Neural cell (in vitro differentiated cells): Measurements from ENCODE around the gene PRKX.

Experiments
- EP300 ChIP-seq: fragments of 450-650 bp; conservative IDR thresholded peaks from 2 replicates; pipeline ENCODE4 v1.6.1; 2014; ENCODE audit warnings: antibody characterized with exemption, mild to moderate bottlenecking, moderate library complexity; ENCODE audit not compliant: poor library complexity, severe bottlenecking
- EZH2 ChIP-seq: fragments of 200-600, 300-800 bp; shearing (Covaris generic), sonication (generic); IDR thresholded peaks from 2 replicates; pipeline ENCODE4 v1.6.1; 2014; ENCODE audit warnings: antibody characterized with exemption, low read length, borderline replicate concordance, mild to moderate bottlenecking; ENCODE audit not compliant: insufficient read depth, poor library complexity, severe bottlenecking
- MXI1 ChIP-seq: fragments of 450-650 bp; conservative IDR thresholded peaks from 2 replicates; pipeline ENCODE4 v1.6.1; 2014; ENCODE audit warnings: antibody characterized with exemption, mild to moderate bottlenecking; ENCODE audit not compliant: poor library complexity, severe bottlenecking
- POLR2AphosphoS5 ChIP-seq: IDR thresholded peaks from 2 replicates; pipeline ENCODE4 v1.6.1; 2012
- RAD21 ChIP-seq: fragments of 450-650 bp; conservative IDR thresholded peaks from 2 replicates; pipeline ENCODE4 v1.6.1; 2014; ENCODE audit warnings: antibody characterized with exemption, mild to moderate bottlenecking, moderate library complexity
- SMC3 ChIP-seq: fragments of 450-650 bp; conservative IDR thresholded peaks from 2 replicates; pipeline ENCODE4 v1.6.1; 2014; ENCODE audit warnings: antibody characterized with exemption, mild to moderate bottlenecking, moderate library complexity; ENCODE audit not compliant: poor library complexity
- TAF1 ChIP-seq: IDR thresholded peaks from 2 replicates; pipeline ENCODE4 v1.6.1; 2012; ENCODE audit warnings: low read depth
- TF ChIP-seq, protein P1 (sequence below): fragments of 450-650 bp; IDR thresholded peaks from 2 replicates; pipeline ENCODE4 v1.5.1; 2014; ENCODE audit warnings: antibody characterized with exemption, mild to moderate bottlenecking, moderate library complexity; ENCODE audit not compliant: poor library complexity, severe bottlenecking
- TF ChIP-seq, protein P2 (sequence below): IDR thresholded peaks from 2 replicates; pipeline ENCODE4 v1.6.1; 2012; ENCODE audit warnings: borderline replicate concordance

DNA sequence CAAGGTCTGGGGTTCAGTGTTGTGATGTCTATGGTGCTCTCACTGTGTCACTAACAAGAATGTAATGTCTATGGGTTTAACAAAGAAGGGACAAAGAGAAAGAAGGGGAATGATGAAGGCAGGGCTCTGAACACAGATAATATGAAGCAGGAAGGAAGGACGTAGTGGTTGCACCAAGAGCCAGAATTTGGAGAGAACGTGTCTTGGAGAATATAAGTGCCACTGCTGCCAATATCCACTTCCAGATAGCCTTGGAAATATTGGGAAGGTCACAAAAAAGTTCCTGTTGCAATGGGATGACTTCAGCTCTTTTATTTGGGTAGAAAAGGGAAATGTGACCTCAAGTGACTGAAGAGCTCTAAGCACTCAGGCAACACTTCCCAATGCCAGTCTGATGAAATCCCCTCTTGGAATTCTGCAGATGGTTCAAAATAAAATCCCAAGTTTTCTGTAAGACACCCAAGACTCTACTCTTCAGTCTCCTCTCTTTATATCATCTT lies 131.8 kb downstream of the PRKX start:
- TF ChIP-seq, protein P1, sequence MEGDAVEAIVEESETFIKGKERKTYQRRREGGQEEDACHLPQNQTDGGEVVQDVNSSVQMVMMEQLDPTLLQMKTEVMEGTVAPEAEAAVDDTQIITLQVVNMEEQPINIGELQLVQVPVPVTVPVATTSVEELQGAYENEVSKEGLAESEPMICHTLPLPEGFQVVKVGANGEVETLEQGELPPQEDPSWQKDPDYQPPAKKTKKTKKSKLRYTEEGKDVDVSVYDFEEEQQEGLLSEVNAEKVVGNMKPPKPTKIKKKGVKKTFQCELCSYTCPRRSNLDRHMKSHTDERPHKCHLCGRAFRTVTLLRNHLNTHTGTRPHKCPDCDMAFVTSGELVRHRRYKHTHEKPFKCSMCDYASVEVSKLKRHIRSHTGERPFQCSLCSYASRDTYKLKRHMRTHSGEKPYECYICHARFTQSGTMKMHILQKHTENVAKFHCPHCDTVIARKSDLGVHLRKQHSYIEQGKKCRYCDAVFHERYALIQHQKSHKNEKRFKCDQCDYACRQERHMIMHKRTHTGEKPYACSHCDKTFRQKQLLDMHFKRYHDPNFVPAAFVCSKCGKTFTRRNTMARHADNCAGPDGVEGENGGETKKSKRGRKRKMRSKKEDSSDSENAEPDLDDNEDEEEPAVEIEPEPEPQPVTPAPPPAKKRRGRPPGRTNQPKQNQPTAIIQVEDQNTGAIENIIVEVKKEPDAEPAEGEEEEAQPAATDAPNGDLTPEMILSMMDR, result no peak
- TF ChIP-seq EZH2 (no peak), EP300 (no peak), POLR2AphosphoS5 (no peak), MXI1 (no peak), RAD21 (no peak), TAF1 (no peak), SMC3 (no peak)
- TF ChIP-seq, protein P2, sequence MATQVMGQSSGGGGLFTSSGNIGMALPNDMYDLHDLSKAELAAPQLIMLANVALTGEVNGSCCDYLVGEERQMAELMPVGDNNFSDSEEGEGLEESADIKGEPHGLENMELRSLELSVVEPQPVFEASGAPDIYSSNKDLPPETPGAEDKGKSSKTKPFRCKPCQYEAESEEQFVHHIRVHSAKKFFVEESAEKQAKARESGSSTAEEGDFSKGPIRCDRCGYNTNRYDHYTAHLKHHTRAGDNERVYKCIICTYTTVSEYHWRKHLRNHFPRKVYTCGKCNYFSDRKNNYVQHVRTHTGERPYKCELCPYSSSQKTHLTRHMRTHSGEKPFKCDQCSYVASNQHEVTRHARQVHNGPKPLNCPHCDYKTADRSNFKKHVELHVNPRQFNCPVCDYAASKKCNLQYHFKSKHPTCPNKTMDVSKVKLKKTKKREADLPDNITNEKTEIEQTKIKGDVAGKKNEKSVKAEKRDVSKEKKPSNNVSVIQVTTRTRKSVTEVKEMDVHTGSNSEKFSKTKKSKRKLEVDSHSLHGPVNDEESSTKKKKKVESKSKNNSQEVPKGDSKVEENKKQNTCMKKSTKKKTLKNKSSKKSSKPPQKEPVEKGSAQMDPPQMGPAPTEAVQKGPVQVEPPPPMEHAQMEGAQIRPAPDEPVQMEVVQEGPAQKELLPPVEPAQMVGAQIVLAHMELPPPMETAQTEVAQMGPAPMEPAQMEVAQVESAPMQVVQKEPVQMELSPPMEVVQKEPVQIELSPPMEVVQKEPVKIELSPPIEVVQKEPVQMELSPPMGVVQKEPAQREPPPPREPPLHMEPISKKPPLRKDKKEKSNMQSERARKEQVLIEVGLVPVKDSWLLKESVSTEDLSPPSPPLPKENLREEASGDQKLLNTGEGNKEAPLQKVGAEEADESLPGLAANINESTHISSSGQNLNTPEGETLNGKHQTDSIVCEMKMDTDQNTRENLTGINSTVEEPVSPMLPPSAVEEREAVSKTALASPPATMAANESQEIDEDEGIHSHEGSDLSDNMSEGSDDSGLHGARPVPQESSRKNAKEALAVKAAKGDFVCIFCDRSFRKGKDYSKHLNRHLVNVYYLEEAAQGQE, result no peak
